K562 (cell line): ENCODE measurements around the gene LRRC3. TPM values are rescaled to one million over a fixed set of nuclear protein-coding genes. Genes with fewer than 3 reads are reported as not detected.

Experiments
- ATAC-seq: fragments of 200-7000 bp; cut with Tn5 transposase; 3 replicates; pipeline ENCODE4 v1.9.1; 2020; ENCODE audit warnings: moderate library complexity
- BruUV-seq: library from RNA; stranded (reverse); fragments of 400-500 nt; replicated peaks from 2 replicates; lab custom pipeline; 2021; lab: Mats Ljungman, UMichigan
- CTCF ChIA-PET: fragments of 300-600 bp; formaldehyde crosslinking; extraction: SDS; loops from one replicate; lab custom pipeline; 2021; ENCODE audit warnings: low intra/inter-chr PET ratio; lab: Yijun Ruan, JAX
- POLR2A ChIA-PET: fragments of 300-600, 350-650 bp; sonication (Branson Sonifier 250); formaldehyde crosslinking; extraction: SDS; loops from one replicate; lab custom pipeline; 2021; ENCODE audit warnings: antibody characterized with exemption, inconsistent platforms; lab: Yijun Ruan, JAX
- DNase-seq, 4 experiments: peaks; one replicate each; pipeline versions ENCODE4 v3.0.0 to v3.0.0-alpha.2; 2011 to 2018; ENCODE audit warnings: low spot score in 3 of 4, mixed read lengths in 3 of 4; ENCODE audit errors: extremely low read depth in 1 of 4
- FAIRE-seq: peaks from 2 replicates; lab custom pipeline; 2011; peaks lifted over from hg19 to GRCh38; lab: Jason Lieb, UNC
- H2AFZ ChIP-seq: 2 replicates; pipeline ENCODE4 v1.6.0; 2011; ENCODE audit warnings: low read depth, low read length, control low read depth, inconsistent platforms
- H3K27ac ChIP-seq: fragments of 200-600 bp; 3 replicates; pipeline ENCODE4 v1.8.0; 2011; ENCODE audit warnings: low read depth, mild to moderate bottlenecking, control low read depth, inconsistent platforms, low read length, moderate library complexity, mixed read lengths; ENCODE audit errors: extremely low read depth
- H3K27me3 ChIP-seq, 2 experiments: fragments of 300-600 bp in 1 of 2; 2 replicates in 1 of 2; 3 replicates in 1 of 2; pipeline versions ENCODE4 v1.6.0 to v1.8.0; 2011; ENCODE audit warnings: inconsistent platforms in 2 of 2, low read length in 2 of 2, mild to moderate bottlenecking in 1 of 2, mixed read lengths in 1 of 2, moderate library complexity in 1 of 2; ENCODE audit not compliant: control insufficient read depth in 2 of 2, insufficient read depth in 2 of 2
- H3K36me3 ChIP-seq: fragments of 300-600 bp; 3 replicates; pipeline ENCODE4 v1.8.0; 2011; ENCODE audit warnings: mild to moderate bottlenecking, low read length, inconsistent platforms; ENCODE audit not compliant: control insufficient read depth, insufficient read depth
- H3K4me1 ChIP-seq, 2 experiments: fragments of 200-600 bp in 1 of 2; replicated peaks in 1 of 2; 2 replicates in 1 of 2; 3 replicates in 1 of 2; pipeline versions ENCODE4 v1.5.1 to v1.8.0; 2011; ENCODE audit warnings: inconsistent platforms in 2 of 2, low read length in 2 of 2, mild to moderate bottlenecking in 1 of 2, mixed read lengths in 1 of 2, moderate library complexity in 1 of 2; ENCODE audit not compliant: control insufficient read depth in 2 of 2, insufficient read depth in 2 of 2
- H3K4me2 ChIP-seq: 2 replicates; pipeline ENCODE4 v1.6.1; 2011; ENCODE audit warnings: low read length, control low read depth, inconsistent platforms, mixed read lengths; ENCODE audit not compliant: insufficient read depth
- H3K4me3 ChIP-seq: fragments of 200-600 bp; sonication (generic), shearing (Covaris generic); 2 replicates; pipeline ENCODE4 v1.5.1; 2016; ENCODE audit warnings: control low read depth, inconsistent platforms
- H3K79me2 ChIP-seq: fragments of 200-600 bp; 3 replicates; pipeline ENCODE4 v1.8.0; 2011; ENCODE audit warnings: low read length, inconsistent platforms; ENCODE audit not compliant: control insufficient read depth, insufficient read depth
- H3K9ac ChIP-seq, 2 experiments: 2 replicates each; pipeline versions ENCODE4 v1.6.0 to v1.6.1; 2011; ENCODE audit warnings: low read depth in 2 of 2, low read length in 2 of 2, control low read depth in 1 of 2, inconsistent platforms in 1 of 2, mild to moderate bottlenecking in 1 of 2, mixed read lengths in 1 of 2; ENCODE audit not compliant: insufficient read depth in 1 of 2
- H3K9me1 ChIP-seq: one replicate; pipeline ENCODE4 v1.6.0; 2011; ENCODE audit warnings: inconsistent platforms, mild to moderate bottlenecking, low read length, moderate library complexity; ENCODE audit not compliant: control insufficient read depth, insufficient read depth
- H3K9me3 ChIP-seq: replicated peaks from 2 replicates; pipeline ENCODE4 v1.5.1; 2011; ENCODE audit warnings: low read depth, low read length, inconsistent platforms; ENCODE audit not compliant: control insufficient read depth, insufficient read depth
- H4K20me1 ChIP-seq: replicated peaks from 2 replicates; pipeline ENCODE4 v1.6.1; 2011; ENCODE audit warnings: low read length, inconsistent platforms, mixed read lengths; ENCODE audit not compliant: control insufficient read depth, insufficient read depth
- KDM1A ChIP-seq, 2 experiments: fragments of 450-650 bp; IDR thresholded peaks; 2 replicates each; pipeline ENCODE4 v1.6.1; 2016; ENCODE audit warnings: mild to moderate bottlenecking in 2 of 2
- KLF6 ChIP-seq: fragments of 250-450 bp; sonication (Bioruptor Pico); IDR thresholded peaks from 2 replicates; pipeline ENCODE4 v1.4.0; 2020; ENCODE audit warnings: mild to moderate bottlenecking, moderate library complexity, borderline replicate concordance
- WGBS: fragments of 100-300 bp; shearing (Covaris generic); methylation state at CpG from one replicate; pipeline ENCODE4 v1.1.6; 2016; ENCODE audit warnings: low coverage, mixed read lengths; ENCODE audit not compliant: insufficient coverage; ENCODE audit errors: missing lambda C conversion rate; 5-methylcytosine and 5-hydroxymethylcytosine counted together
- in situ Hi-C: fragments of 300-500 bp; cut with MboI; formaldehyde crosslinking; loops from 4 replicates; pipeline ENCODE4 v1.15.0; 2018; ENCODE audit warnings: inconsistent platforms, mixed read lengths
- intact Hi-C: fragments of 100-400 bp; cut with micrococcal nuclease; formaldehyde crosslinking; loops from 2 replicates; pipeline ENCODE4 v1.14.2; 2022
- polyA plus RNA-seq, 8 experiments: library from polyadenylated mRNA; depleted of rRNA in 4 of 8; stranded (reverse) in 5 of 8; unstranded in 3 of 8; fragments of >200 nt; fragmentation: Nextera tagmentation in 2 of 8; fragmentation: Illumina TruSeq in 1 of 8; extraction: Ambion mirVana in 2 of 8; extraction: Trizol in 1 of 8; gene quantifications; 2 replicates each; pipeline versions ENCODE4 v1.2.1 to v1.2.3, GENCODE V29; 2011 to 2014; ENCODE audit warnings: inconsistent platforms in 1 of 8, missing spikeins in 1 of 8
- small RNA-seq: library from RNA; depleted of rRNA; stranded (forward); fragments of <200 nt; gene quantifications from one replicate; pipeline ENCODE3, GENCODE V24; 2014
- total RNA-seq, 7 experiments: library from RNA; depleted of rRNA in 6 of 7; stranded (reverse); fragments of >200 nt in 6 of 7; fragmentation: Illumina TruSeq in 2 of 7; extraction: Trizol in 2 of 7; gene quantifications; 2 replicates each; pipeline versions ENCODE4 v1.2.1 to v1.2.3, GENCODE V29; 2011 to 2021; ENCODE audit warnings: low replicate concordance in 1 of 7

Gene LRRC3
- total and polyA plus RNA-seq, 9 of the 15 experiments (the other 6 are each of a cell fraction or from before 2014, with no cell fraction given) = 0.04 TPM; not detected in 7

DNA sequence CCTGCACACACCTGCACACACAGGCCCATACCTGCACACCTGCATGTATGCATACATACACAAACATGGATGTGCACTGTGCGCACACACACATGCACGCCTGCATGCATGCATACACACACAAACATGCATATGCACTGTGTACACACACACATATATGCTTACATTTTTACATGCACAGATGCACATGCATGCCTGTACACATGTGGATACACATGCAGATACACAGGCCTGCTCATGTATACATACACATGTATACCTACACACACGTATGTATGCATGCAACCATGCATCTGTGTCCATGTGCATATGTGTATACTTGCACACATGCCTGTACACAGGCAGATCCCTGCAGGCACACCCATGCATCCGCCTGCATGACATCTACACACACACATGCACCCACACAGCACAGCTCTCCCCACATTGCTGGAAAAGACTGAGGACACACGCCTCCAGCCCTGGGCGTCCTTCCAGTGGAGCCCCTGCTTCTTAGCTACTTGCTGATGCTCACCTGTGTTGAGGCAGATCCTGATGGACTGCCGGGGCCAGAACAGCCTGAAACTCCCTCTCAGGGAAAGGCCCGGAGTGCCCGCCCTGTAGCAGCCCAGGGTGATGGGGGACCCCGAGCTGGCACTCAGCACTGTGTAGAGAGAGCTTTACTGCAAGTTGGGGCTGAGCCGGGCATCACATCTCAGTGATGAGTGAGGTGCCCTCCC is 56.1 kb downstream of the LRRC3 start:
- Histone ChIP-seq H4K20me1 (peaks cover 15% of the 10 kb centered on the region), H3K4me2 (peak overlapping the region; percentile 70; the same call in 1 of the 2 replicates), H3K9me1 (no peaks in the 10 kb centered on the region), H3K9me3 (no peaks in the 10 kb centered on the region), H3K27me3 (peaks cover 25 to 54% of the 10 kb centered on the region in 2 experiments), H2AFZ (no peak overlapping the region), H3K27ac (no peak overlapping the region), H3K4me1 (peaks cover 0 to 22% of the 10 kb centered on the region in 2 experiments; a peak in 2 of 5 replicates), H3K9ac (no peak overlapping the region), H3K4me3 (no peak overlapping the region), H3K36me3 (no peaks in the 10 kb centered on the region), H3K79me2 (no peaks in the 10 kb centered on the region)
- ATAC-seq (no peak), FAIRE-seq (no peak), DNase-seq (no peak)
- intact Hi-C loops (loop anchor here (2.0 to 10.0 kb wide), 2 partner anchors 281 to 413 kb away; partner anchors contain the start of gene ITGB2), in situ Hi-C loops (no loop called here)
- TF ChIP-seq KDM1A (IDR thresholded peaks at IDR 0.05) = peak in 1 of 2 experiments; percentile 80; a peak in 1 of 4 replicates
- TF ChIP-seq KLF6 = no peak
- no TSS peak for BruUV-seq
- POLR2A ChIA-PET = interaction anchor here (1.1 to 1.3 kb wide), 2 partner anchors 10 to 238 kb away, joined by 3 read pairs; no protein-coding TSS in a partner anchor
- 1% methylated on average over 11 of the region's 11 CpGs for WGBS
- CTCF ChIA-PET = interaction anchor here (1.2 to 2.2 kb wide), 3 partner anchors 207 to 421 kb away, joined by 3 to 16 read pairs (median 3); no protein-coding TSS in a partner anchor

Small RNA genes within 50 kb of the gene (small RNA-seq; reads per million reads assigned to genes)
- not detected for gene RF00285

Other genes with a start within 250 kb of the LRRC3 start
Only the 7 nearest of the 22 such genes appear.
- gene CFAP410, start 116.1 kb upstream of the LRRC3 start, total RNA-seq (2014; rRNA removed) = 12.6 and 17.3 TPM in 2 replicates
- gene CFAP410, start 116.1 kb upstream of the LRRC3 start, total RNA-seq (2014; rRNA removed; fragmentation: Illumina TruSeq; extraction: Trizol) = 0.35 and 0.55 TPM in 2 replicates
- gene CFAP410, start 116.1 kb upstream of the LRRC3 start, total RNA-seq (2015; rRNA removed; fragmentation: Illumina TruSeq; extraction: Trizol) = 2.6 and 2.7 TPM in 2 replicates
- gene CFAP410, start 116.1 kb upstream of the LRRC3 start, total RNA-seq (2021) = 7.6 and 8.3 TPM in 2 replicates
- gene CFAP410, start 116.1 kb upstream of the LRRC3 start, polyA plus RNA-seq (2011; rRNA removed) = 2.3 and 5.5 TPM in 2 replicates
- 0.52 and 2.1 TPM in 2 replicates for gene CFAP410, start 116.1 kb upstream of the LRRC3 start, polyA plus RNA-seq (2014; fragmentation: Illumina TruSeq; extraction: Trizol)
- under 1 TPM; 0.07 to 0.18 TPM for gene CFAP410, start 116.1 kb upstream of the LRRC3 start, polyA plus RNA-seq (2014; fragmentation: Nextera tagmentation; extraction: Ambion mirVana)
- gene CFAP410, start 116.1 kb upstream of the LRRC3 start, polyA plus RNA-seq (2014; rRNA removed) = 6.5 and 8.1 TPM in 2 replicates
- 1.5 and 2.1 TPM in 2 replicates for gene TRPM2, start 101.9 kb upstream of the LRRC3 start, total RNA-seq (2014; rRNA removed)
- 0.29 and 0.33 TPM in 2 replicates for gene TRPM2, start 101.9 kb upstream of the LRRC3 start, total RNA-seq (2014; rRNA removed; fragmentation: Illumina TruSeq; extraction: Trizol)
- gene TRPM2, start 101.9 kb upstream of the LRRC3 start, total RNA-seq (2015; rRNA removed; fragmentation: Illumina TruSeq; extraction: Trizol) = 2.0 and 2.2 TPM in 2 replicates
- gene TRPM2, start 101.9 kb upstream of the LRRC3 start, total RNA-seq (2021) = 1.9 and 2.1 TPM in 2 replicates
- 0.34 and 0.36 TPM in 2 replicates for gene TRPM2, start 101.9 kb upstream of the LRRC3 start, polyA plus RNA-seq (2011; rRNA removed)
- 0.98 and 1.7 TPM in 2 replicates for gene TRPM2, start 101.9 kb upstream of the LRRC3 start, polyA plus RNA-seq (2014; fragmentation: Illumina TruSeq; extraction: Trizol)
- not detected for gene TRPM2, start 101.9 kb upstream of the LRRC3 start, polyA plus RNA-seq (2014; fragmentation: Nextera tagmentation; extraction: Ambion mirVana)
- gene TRPM2, start 101.9 kb upstream of the LRRC3 start, polyA plus RNA-seq (2014; rRNA removed) = 0.82 and 2.0 TPM in 2 replicates
- gene KRTAP10-1, start 84.7 kb downstream of the LRRC3 start, total RNA-seq (2014; rRNA removed) = not detected in 2 replicates
- not detected in 2 replicates for gene KRTAP10-1, start 84.7 kb downstream of the LRRC3 start, total RNA-seq (2014; rRNA removed; fragmentation: Illumina TruSeq; extraction: Trizol)
- not detected in 2 replicates for gene KRTAP10-1, start 84.7 kb downstream of the LRRC3 start, total RNA-seq (2015; rRNA removed; fragmentation: Illumina TruSeq; extraction: Trizol)
- not detected in 2 replicates for gene KRTAP10-1, start 84.7 kb downstream of the LRRC3 start, total RNA-seq (2021)
- gene KRTAP10-1, start 84.7 kb downstream of the LRRC3 start, polyA plus RNA-seq (2011; rRNA removed) = not detected in 2 replicates
- not detected in 2 replicates for gene KRTAP10-1, start 84.7 kb downstream of the LRRC3 start, polyA plus RNA-seq (2014; fragmentation: Illumina TruSeq; extraction: Trizol)
- gene KRTAP10-1, start 84.7 kb downstream of the LRRC3 start, polyA plus RNA-seq (2014; fragmentation: Nextera tagmentation; extraction: Ambion mirVana) = not detected
- not detected in 2 replicates for gene KRTAP10-1, start 84.7 kb downstream of the LRRC3 start, polyA plus RNA-seq (2014; rRNA removed)
- not detected in 2 replicates for gene KRTAP10-2, start 96.0 kb downstream of the LRRC3 start, total RNA-seq (2014; rRNA removed)
- gene KRTAP10-2, start 96.0 kb downstream of the LRRC3 start, total RNA-seq (2014; rRNA removed; fragmentation: Illumina TruSeq; extraction: Trizol) = not detected in 2 replicates
- not detected in 2 replicates for gene KRTAP10-2, start 96.0 kb downstream of the LRRC3 start, total RNA-seq (2015; rRNA removed; fragmentation: Illumina TruSeq; extraction: Trizol)
- not detected in 2 replicates for gene KRTAP10-2, start 96.0 kb downstream of the LRRC3 start, total RNA-seq (2021)
- gene KRTAP10-2, start 96.0 kb downstream of the LRRC3 start, polyA plus RNA-seq (2011; rRNA removed) = not detected in 2 replicates
- not detected in 2 replicates for gene KRTAP10-2, start 96.0 kb downstream of the LRRC3 start, polyA plus RNA-seq (2014; fragmentation: Illumina TruSeq; extraction: Trizol)
- not detected for gene KRTAP10-2, start 96.0 kb downstream of the LRRC3 start, polyA plus RNA-seq (2014; fragmentation: Nextera tagmentation; extraction: Ambion mirVana)
- not detected in 2 replicates for gene KRTAP10-2, start 96.0 kb downstream of the LRRC3 start, polyA plus RNA-seq (2014; rRNA removed)
- not detected in 2 replicates for gene KRTAP10-3, start 103.3 kb downstream of the LRRC3 start, total RNA-seq (2014; rRNA removed)
- not detected in 2 replicates for gene KRTAP10-3, start 103.3 kb downstream of the LRRC3 start, total RNA-seq (2014; rRNA removed; fragmentation: Illumina TruSeq; extraction: Trizol)
- gene KRTAP10-3, start 103.3 kb downstream of the LRRC3 start, total RNA-seq (2015; rRNA removed; fragmentation: Illumina TruSeq; extraction: Trizol) = not detected in 2 replicates
- not detected in 2 replicates for gene KRTAP10-3, start 103.3 kb downstream of the LRRC3 start, total RNA-seq (2021)
- gene KRTAP10-3, start 103.3 kb downstream of the LRRC3 start, polyA plus RNA-seq (2011; rRNA removed) = not detected in 2 replicates
- not detected in 2 replicates for gene KRTAP10-3, start 103.3 kb downstream of the LRRC3 start, polyA plus RNA-seq (2014; fragmentation: Illumina TruSeq; extraction: Trizol)
- not detected for gene KRTAP10-3, start 103.3 kb downstream of the LRRC3 start, polyA plus RNA-seq (2014; fragmentation: Nextera tagmentation; extraction: Ambion mirVana)
- gene KRTAP10-3, start 103.3 kb downstream of the LRRC3 start, polyA plus RNA-seq (2014; rRNA removed) = not detected in 2 replicates
- gene KRTAP10-4, start 118.2 kb downstream of the LRRC3 start, total RNA-seq (2014; rRNA removed) = not detected in 2 replicates
- not detected in 2 replicates for gene KRTAP10-4, start 118.2 kb downstream of the LRRC3 start, total RNA-seq (2014; rRNA removed; fragmentation: Illumina TruSeq; extraction: Trizol)
- gene KRTAP10-4, start 118.2 kb downstream of the LRRC3 start, total RNA-seq (2015; rRNA removed; fragmentation: Illumina TruSeq; extraction: Trizol) = not detected in 2 replicates
- not detected in 2 replicates for gene KRTAP10-4, start 118.2 kb downstream of the LRRC3 start, total RNA-seq (2021)
- not detected in 2 replicates for gene KRTAP10-4, start 118.2 kb downstream of the LRRC3 start, polyA plus RNA-seq (2011; rRNA removed)
- gene KRTAP10-4, start 118.2 kb downstream of the LRRC3 start, polyA plus RNA-seq (2014; fragmentation: Illumina TruSeq; extraction: Trizol) = not detected in 2 replicates
- gene KRTAP10-4, start 118.2 kb downstream of the LRRC3 start, polyA plus RNA-seq (2014; fragmentation: Nextera tagmentation; extraction: Ambion mirVana) = not detected
- not detected in 2 replicates for gene KRTAP10-4, start 118.2 kb downstream of the LRRC3 start, polyA plus RNA-seq (2014; rRNA removed)
- gene KRTAP10-5, start 125.1 kb downstream of the LRRC3 start, total RNA-seq (2014; rRNA removed) = not detected in 2 replicates
- gene KRTAP10-5, start 125.1 kb downstream of the LRRC3 start, total RNA-seq (2014; rRNA removed; fragmentation: Illumina TruSeq; extraction: Trizol) = not detected in 2 replicates
- not detected in 2 replicates for gene KRTAP10-5, start 125.1 kb downstream of the LRRC3 start, total RNA-seq (2015; rRNA removed; fragmentation: Illumina TruSeq; extraction: Trizol)
- not detected in 2 replicates for gene KRTAP10-5, start 125.1 kb downstream of the LRRC3 start, total RNA-seq (2021)
- gene KRTAP10-5, start 125.1 kb downstream of the LRRC3 start, polyA plus RNA-seq (2011; rRNA removed) = not detected in 2 replicates
- gene KRTAP10-5, start 125.1 kb downstream of the LRRC3 start, polyA plus RNA-seq (2014; fragmentation: Illumina TruSeq; extraction: Trizol) = not detected in 2 replicates
- gene KRTAP10-5, start 125.1 kb downstream of the LRRC3 start, polyA plus RNA-seq (2014; fragmentation: Nextera tagmentation; extraction: Ambion mirVana) = not detected
- not detected in 2 replicates for gene KRTAP10-5, start 125.1 kb downstream of the LRRC3 start, polyA plus RNA-seq (2014; rRNA removed)